ENCODE data around the gene GRB2. TPM values are rescaled to one million over a fixed set of nuclear protein-coding genes. Genes with fewer than 3 reads are reported as not detected.

Gene GRB2
- total and polyA plus RNA-seq, 2 of the 8 experiments (the other 6 are each of a cell fraction or from before 2014, with no cell fraction given): 44.2 to 101 TPM

GRCh38 chr17:75364078-75364477 is 41.4 kb downstream of the GRB2 start:
- Histone ChIP-seq H3K4ac (replicated peaks; ENCODE audit: insufficient read length, low read depth, low read length) (no peak overlapping the region), H3K9ac (replicated peaks in 1 of 4; ENCODE audit: extremely low read depth in 1 of 4, low read depth in 3 of 4, low read length in 3 of 4) (no peak overlapping the region), H3K4me3 (ENCODE audit: extremely low read depth in 1 of 4, insufficient read depth in 2 of 4, low read depth in 3 of 4, low read length in 4 of 4) (no peak overlapping the region), H3K4me1 (replicated peaks in 1 of 4; ENCODE audit: control insufficient read depth in 3 of 4, insufficient read depth in 4 of 4, low read length in 3 of 4) (peaks cover 0 to 1% (median 0%) of the 10 kb centered on the region in 4 experiments; a peak in 1 of 7 replicates), H4K20me1 (replicated peaks in 1 of 2; ENCODE audit: control insufficient read depth in 1 of 2, insufficient read depth in 2 of 2, low read length in 2 of 2) (peaks cover 5 to 7% of the 10 kb centered on the region in 2 experiments), H3K23me2 (ENCODE audit: low read depth, low read length) (no peaks in the 10 kb centered on the region), H2AK5ac (ENCODE audit: low read depth, low read length) (no peak overlapping the region), H4K5ac (ENCODE audit: insufficient read length, low read depth, low read length) (no peak overlapping the region), H2BK15ac (ENCODE audit: low read length) (no peak overlapping the region), H3K14ac (ENCODE audit: insufficient read length) (no peak overlapping the region), H3K4me2 (ENCODE audit: insufficient read depth in 1 of 2, low read depth in 2 of 2, low read length in 2 of 2) (no peak overlapping the region), H2BK120ac (replicated peaks; ENCODE audit: low read depth, low read length) (no peak overlapping the region), H3K27me3 (replicated peaks in 1 of 4; ENCODE audit: control insufficient read depth in 3 of 4, extremely low read depth in 1 of 4, insufficient read depth in 3 of 4, low read length in 3 of 4) (no peaks in the 10 kb centered on the region), H2BK12ac (ENCODE audit: low read depth, low read length) (no peak overlapping the region), H4K8ac (ENCODE audit: extremely low read depth, insufficient read depth, low read length) (no peak overlapping the region), H3K56ac (replicated peaks; ENCODE audit: insufficient read length, low read depth, low read length) (no peak overlapping the region), H2AFZ (ENCODE audit: low read length) (no peak overlapping the region), H3K23ac (ENCODE audit: insufficient read length) (no peak overlapping the region), H2BK20ac (ENCODE audit: low read length) (no peak overlapping the region), H2BK5ac (ENCODE audit: low read depth, low read length) (no peak overlapping the region), H3K27ac (ENCODE audit: low read depth, low read length) (no peak overlapping the region), H3K18ac (ENCODE audit: extremely low read depth, low read length) (no peak overlapping the region), H3K79me1 (ENCODE audit: low read depth, low read length) (peaks cover 3% of the 10 kb centered on the region; the same call in 1 of the 2 replicates), H4K91ac (replicated peaks; ENCODE audit: insufficient read length, low read length) (no peak overlapping the region), H3K79me2 (ENCODE audit: control insufficient read depth in 1 of 2, insufficient read depth in 2 of 2, low read length in 2 of 2) (peaks cover 0 to 92% of the 10 kb centered on the region in 2 experiments; a peak in 3 of 4 replicates), H3K36me3 (ENCODE audit: control insufficient read depth in 2 of 4, insufficient read depth in 4 of 4, low read length in 3 of 4) (no peaks in the 10 kb centered on the region), H3K9me3 (ENCODE audit: insufficient read depth in 2 of 2, low read depth in 1 of 2, low read length in 1 of 2) (no peaks in the 10 kb centered on the region)
- POLR2A ChIA-PET (ENCODE audit: partially characterized antibody): interaction anchor here (2.5 kb wide), 1 partner anchor 29 kb away, joined by 8 read pairs; no protein-coding TSS in a partner anchor
- DNase-seq (ENCODE audit: low read depth in 1 of 2, low spot score in 2 of 2): no peak
- WGBS, 2 experiments (ENCODE audit: extremely low coverage in 1 of 2, insufficient coverage in 1 of 2, insufficient read length in 1 of 2, insufficient replicate concordance in 2 of 2, low coverage in 1 of 2, low lambda C conversion rate in 2 of 2, missing lambda C conversion rate in 1 of 2): 92% methylated on average over 2 of the region's 2 CpGs; no CpG with 5 or more reads in 1 of the 2 experiments
- TF ChIP-seq POU5F1 (IDR thresholded peaks at IDR 0.05; ENCODE audit: low read depth, low read length): no peak
- TF ChIP-seq YY1 (IDR thresholded peaks at IDR 0.05; ENCODE audit: low read depth, low read length): no peak
- no peak for TF ChIP-seq CEBPB (IDR thresholded peaks at IDR 0.05; ENCODE audit: low read depth, low read length)
- TF ChIP-seq SP4 (IDR thresholded peaks at IDR 0.05; ENCODE audit: low read length): no peak
- TF ChIP-seq FOSL1 (IDR thresholded peaks at IDR 0.05; ENCODE audit: insufficient read depth, low read depth, low read length): no peak
- no peak for TF ChIP-seq BCL11A (IDR thresholded peaks at IDR 0.05; ENCODE audit: low read depth in 2 of 2, low read length in 2 of 2)
- TF ChIP-seq RBBP5 (IDR thresholded peaks at IDR 0.05; ENCODE audit: borderline replicate concordance, low read depth, low read length): no peak
- no peak for TF ChIP-seq E2F6 (IDR thresholded peaks at IDR 0.05)
- TF ChIP-seq POLR2A (IDR thresholded peaks at IDR 0.05; ENCODE audit: control extremely low read depth in 1 of 2, low read depth in 2 of 2, low read length in 2 of 2): no peak
- CTCF ChIA-PET (ENCODE audit: partially characterized antibody): interaction anchor here (0.7 to 1.8 kb wide), 5 partner anchors 21 to 75 kb away, joined by 3 to 4 read pairs (median 3); partner anchors contain the start of gene SLC25A19
- FAIRE-seq: no peak

Data from H1 (cell line).